Islet of Langerhans (tissue), 1 donor: Measurements from ENCODE around the gene TBL1X.

Source experiments
- FAIRE-seq: peaks from one replicate; lab custom pipeline; 2011; peaks lifted over from hg19 to GRCh38; lab: Jason Lieb, UNC

Gene TBL1X

GRCh38 chrX:9670136-9670814 lies 205.4 kb downstream of the TBL1X start:
- FAIRE-seq = no peak

- FAIRE-seq = no peak
These were observed 207.1 kb downstream of the TBL1X start for GRCh38 chrX:9671998-9672397.

GRCh38 chrX:9676306-9676705 lies 211.4 kb downstream of the TBL1X start:
- no peak for FAIRE-seq

- FAIRE-seq = no peak
These were observed 211.9 kb downstream of the TBL1X start for GRCh38 chrX:9676738-9677097.

- FAIRE-seq = no peak
These were observed 212.4 kb downstream of the TBL1X start for GRCh38 chrX:9677098-9677739.

- no peak for FAIRE-seq
These were observed 213.5 kb downstream of the TBL1X start for GRCh38 chrX:9678215-9678965.

GRCh38 chrX:9681011-9681410 lies 216.2 kb downstream of the TBL1X start:
- no peak for FAIRE-seq

- no peak for FAIRE-seq
These were observed 216.6 kb downstream of the TBL1X start for GRCh38 chrX:9681422-9681821.

GRCh38 chrX:9682456-9682855 lies 217.6 kb downstream of the TBL1X start:
- FAIRE-seq = no peak

GRCh38 chrX:9682861-9683260 lies 218.0 kb downstream of the TBL1X start:
- no peak for FAIRE-seq

- no peak for FAIRE-seq
These were observed 218.5 kb downstream of the TBL1X start for GRCh38 chrX:9683350-9683749.

GRCh38 chrX:9687899-9688298 lies 223.0 kb downstream of the TBL1X start:
- no peak for FAIRE-seq

- no peak for FAIRE-seq
These were observed 224.0 kb downstream of the TBL1X start for GRCh38 chrX:9688833-9689232.

- FAIRE-seq = no peak
These were observed 225.2 kb downstream of the TBL1X start for GRCh38 chrX:9690046-9690445.

GRCh38 chrX:9693307-9694001 lies 228.6 kb downstream of the TBL1X start:
- no peak for FAIRE-seq

- no peak for FAIRE-seq
These were observed 233.7 kb downstream of the TBL1X start for GRCh38 chrX:9698576-9698975.

- FAIRE-seq = no peak
These were observed 235.7 kb downstream of the TBL1X start for GRCh38 chrX:9700555-9700954.

- FAIRE-seq = no peak
These were observed 236.9 kb downstream of the TBL1X start for GRCh38 chrX:9701790-9702189.

GRCh38 chrX:9703406-9703805 lies 238.5 kb downstream of the TBL1X start:
- no peak for FAIRE-seq

- FAIRE-seq = no peak
These were observed 240.1 kb downstream of the TBL1X start for GRCh38 chrX:9704876-9705465.

- FAIRE-seq = no peak
These were observed 241.6 kb downstream of the TBL1X start for GRCh38 chrX:9706421-9706820.

- no peak for FAIRE-seq
These were observed 242.6 kb downstream of the TBL1X start for GRCh38 chrX:9707306-9708033.
